HG03159 (cell line): Measurements from ENCODE around the gene EBF4.

Experiments used
- ATAC-seq: cut with Tn5 transposase; IDR thresholded peaks from one replicate; pipeline ENCODE4 v1.9.1; 2021; ENCODE audit warnings: mild to moderate bottlenecking, moderate library complexity; ENCODE audit not compliant: unreplicated experiment

The EBF4 gene

DNA sequence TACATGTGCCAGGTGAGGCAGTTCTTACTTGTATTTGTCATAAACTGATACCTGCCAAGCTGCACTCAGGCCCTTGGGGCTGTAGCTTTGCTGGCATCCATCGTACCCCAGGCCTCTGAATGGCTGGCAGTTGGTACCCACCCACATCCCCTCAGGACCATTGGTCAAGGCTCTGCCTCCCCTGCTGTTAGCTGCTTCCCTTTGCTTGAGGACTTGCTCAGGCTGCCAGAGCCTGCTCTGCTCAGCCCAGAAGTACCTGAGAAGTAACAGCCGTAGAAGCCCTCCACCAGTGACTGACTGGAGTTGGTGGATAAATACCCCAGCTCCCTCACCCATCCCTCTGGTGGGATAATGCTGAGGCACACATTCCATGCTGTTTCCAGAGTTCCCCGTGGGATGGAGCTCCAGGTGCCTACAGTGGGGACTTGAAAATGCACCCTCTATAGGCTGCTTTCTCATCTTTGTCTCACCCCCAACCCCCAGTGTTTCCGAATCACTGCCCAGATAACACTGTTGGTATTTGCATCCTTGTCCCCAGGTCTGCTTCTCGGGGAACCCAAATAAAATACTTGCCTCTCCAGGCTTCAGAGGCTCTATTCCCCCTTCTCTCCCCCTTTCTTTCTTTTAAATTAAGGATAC, 7.3 kb downstream of the EBF4 start:
- no peak for ATAC-seq

GRCh38 chr20:2700913-2701620, 8.5 kb downstream of the EBF4 start:
- ATAC-seq, result no peak

DNA sequence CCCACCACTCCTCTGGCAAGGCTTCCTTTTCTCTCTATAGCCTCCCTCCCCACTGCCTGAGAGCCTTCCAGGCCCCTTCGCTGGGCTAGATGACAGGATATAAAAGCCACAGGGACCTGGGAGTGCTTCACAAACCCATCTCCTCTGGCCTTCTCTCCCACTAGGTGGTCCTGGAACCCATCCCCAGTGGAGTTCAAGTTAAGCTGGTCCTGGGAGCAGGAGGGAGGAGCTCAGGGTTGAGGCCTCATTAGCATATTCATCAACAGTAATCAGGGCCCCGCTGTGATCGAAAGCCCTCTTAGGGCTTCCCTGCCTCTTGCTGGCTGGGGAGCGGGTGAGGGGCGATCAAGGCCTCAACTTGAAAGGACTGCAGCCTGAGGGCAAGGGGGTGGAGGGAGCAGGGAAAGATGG, 9.1 kb downstream of the EBF4 start:
- ATAC-seq, result no peak

- no peak for ATAC-seq
These were observed 11.3 kb downstream of the EBF4 start for GRCh38 chr20:2703716-2704475.

GRCh38 chr20:2705931-2706645, 13.5 kb downstream of the EBF4 start:
- no peak for ATAC-seq

DNA sequence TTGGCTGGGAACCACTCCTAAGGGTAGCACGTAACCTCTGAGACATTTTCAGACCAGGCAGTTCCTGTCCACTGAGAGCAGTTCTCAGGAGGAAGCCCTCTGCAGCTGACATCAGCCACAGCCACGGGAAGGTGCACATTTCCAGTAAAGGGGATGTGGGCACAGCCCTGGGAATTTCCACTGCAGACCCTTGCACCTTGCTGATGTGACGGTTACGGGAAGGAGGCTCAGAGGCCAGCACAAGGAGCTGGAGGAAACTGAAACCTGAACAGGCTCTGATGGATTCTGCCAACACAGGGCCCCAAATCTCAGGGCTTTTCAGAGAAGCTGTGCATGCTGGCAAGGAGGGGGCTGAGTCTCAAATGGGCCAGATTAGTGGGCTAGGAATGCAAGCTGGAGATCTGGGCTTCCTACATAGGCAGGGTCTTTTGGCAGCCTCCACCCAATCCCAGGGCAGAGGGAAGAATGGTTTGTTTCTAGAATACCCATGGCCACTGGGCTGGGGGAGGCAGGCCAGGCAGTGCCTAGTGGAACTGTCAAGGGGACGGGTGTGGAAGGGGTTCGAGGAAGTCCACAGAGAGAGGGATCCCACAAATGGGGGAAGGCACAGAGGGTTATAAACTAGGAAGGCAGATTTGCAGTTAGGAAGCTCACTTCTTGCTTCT, 14.2 kb downstream of the EBF4 start:
- ATAC-seq, result no peak

DNA sequence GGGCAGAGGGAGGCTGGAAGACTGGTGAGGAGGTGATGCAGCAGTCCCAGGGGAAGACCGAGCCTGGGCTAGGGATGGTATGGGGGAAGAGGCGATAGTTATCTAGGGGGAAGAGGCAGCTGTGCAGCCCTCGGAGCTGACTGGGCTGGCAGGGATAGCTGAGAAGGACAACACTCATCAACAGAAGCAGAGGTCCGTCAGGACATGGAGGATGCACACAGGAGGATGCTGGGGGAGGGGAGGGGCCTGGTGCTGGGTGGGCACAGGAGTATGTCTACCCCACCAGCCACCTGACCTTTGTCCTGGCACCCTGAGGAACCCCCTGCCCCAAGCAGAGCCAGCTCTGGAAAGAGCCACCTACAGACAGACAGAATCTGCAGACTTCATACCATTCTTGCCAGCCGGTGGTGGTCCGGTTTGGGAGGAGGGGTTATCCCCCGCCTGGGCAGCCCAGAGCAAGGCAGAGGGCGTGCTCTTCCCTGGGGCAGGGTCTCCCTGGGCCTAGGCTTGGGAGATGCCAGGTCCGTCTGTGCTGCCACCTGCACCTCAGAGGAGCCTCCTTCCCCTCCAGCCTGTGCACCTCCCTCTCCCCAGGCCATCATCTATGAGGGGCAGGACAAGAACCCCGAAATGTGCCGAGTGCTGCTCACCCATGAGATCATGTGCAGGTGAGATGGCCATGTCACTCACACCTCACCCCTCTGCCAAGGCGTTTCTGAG, 14.9 kb downstream of the EBF4 start:
- no peak for ATAC-seq

- no peak for ATAC-seq
These were observed 15.5 kb downstream of the EBF4 start for GRCh38 chr20:2708073-2708415.

DNA sequence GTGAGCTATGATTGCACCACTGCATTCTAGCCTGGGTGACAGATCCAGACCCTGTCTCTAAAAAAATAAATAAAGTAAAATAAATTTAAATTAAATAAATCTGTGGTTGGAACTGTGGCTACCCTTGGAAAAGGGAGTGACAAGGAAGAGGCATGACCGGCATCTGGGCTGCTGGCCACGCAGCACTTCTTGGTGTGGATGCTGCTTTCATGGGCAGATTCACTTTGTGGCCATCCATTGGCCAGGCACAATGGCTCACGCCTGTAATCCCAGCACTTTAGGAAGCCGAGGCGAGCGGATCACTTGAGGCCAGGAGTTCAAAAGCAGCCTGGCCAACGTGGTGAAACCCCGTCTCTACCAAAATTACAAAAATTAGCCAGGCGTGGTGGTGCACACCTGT, 16.1 kb downstream of the EBF4 start:
- no peak for ATAC-seq

- ATAC-seq, result no peak
These were observed 16.8 kb downstream of the EBF4 start for GRCh38 chr20:2709205-2709981.

DNA sequence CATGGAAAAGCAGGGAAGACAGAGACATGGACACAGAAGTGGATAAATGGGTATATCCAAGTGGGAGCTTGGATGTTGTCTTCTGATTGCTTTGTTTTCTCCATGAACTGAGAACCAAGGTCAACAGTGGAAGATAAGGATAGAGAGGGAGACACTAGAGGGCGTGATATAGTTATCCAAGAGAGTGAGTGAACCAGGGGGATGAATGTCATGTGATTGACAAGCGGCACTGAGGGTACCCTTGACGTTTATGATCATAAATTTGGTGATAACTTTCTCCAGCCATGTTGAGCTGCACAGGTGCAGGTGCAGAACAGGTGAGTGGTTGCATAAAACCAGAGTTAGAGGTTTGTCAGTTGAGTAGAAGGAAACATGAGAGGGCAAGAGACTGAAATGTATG, 20.7 kb downstream of the EBF4 start:
- no peak for ATAC-seq

- no peak for ATAC-seq
These were observed 36.7 kb downstream of the EBF4 start for GRCh38 chr20:2729251-2729713.

GRCh38 chr20:2729791-2730190, 37.2 kb downstream of the EBF4 start:
- ATAC-seq, result no peak

GRCh38 chr20:2734899-2735298, 42.3 kb downstream of the EBF4 start:
- ATAC-seq, result no peak

GRCh38 chr20:2736441-2736840, 43.9 kb downstream of the EBF4 start:
- ATAC-seq, result no peak

DNA sequence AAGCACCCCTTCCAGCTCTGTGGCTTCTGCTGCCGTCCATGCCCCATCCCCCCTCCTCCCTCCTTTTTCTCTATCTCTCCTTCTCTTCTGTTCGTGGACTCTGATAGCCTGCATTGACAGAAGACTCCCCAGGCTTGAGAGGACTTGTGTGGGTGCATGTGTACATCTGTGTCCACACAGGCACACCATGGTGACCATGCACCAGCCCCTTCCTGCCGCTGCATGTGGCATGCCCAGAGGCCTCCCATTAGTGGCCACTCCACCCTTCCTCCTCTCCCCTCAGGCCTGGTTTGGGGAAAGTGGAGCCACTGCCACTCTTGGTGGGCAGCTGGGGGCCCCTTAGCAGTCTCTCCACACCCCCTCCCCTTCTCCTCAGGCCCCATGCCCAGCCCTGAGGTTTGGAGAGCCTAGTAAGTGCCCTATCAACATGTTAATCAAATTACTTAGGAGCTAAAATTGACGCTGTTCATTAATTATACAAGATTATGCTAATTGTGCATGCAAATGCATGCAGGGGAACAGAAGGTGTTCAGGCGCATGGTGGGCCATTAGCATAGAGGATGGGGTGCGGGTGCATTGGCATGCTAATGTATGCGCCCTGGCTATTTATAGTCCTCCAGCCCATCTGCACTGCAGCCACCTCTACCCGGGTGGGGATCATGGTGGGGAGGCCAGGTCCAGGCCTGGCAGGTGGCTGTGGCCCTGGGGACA, 45.9 kb downstream of the EBF4 start:
- ATAC-seq, result no peak

DNA sequence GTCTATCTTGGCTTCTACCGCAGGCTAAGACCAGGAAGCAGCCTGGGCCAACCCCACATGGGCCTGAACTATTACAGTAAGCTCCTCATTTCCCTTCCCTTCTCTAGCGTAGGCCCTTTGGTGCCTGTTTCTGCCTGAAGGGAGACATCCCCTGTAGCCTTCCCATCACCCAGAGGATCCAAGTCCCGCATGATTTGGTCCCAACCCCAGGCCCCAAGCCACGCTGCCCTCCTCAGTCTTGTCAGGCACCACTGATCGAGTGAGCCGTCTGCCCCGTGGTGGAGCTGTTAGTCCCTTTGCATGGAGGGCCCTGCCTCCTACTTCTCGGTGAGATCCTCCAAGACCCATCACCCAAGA, 46.4 kb downstream of the EBF4 start:
- ATAC-seq, result no peak

- no peak for ATAC-seq
These were observed 48.1 kb downstream of the EBF4 start for GRCh38 chr20:2740702-2741101.

GRCh38 chr20:2741463-2741862, 48.9 kb downstream of the EBF4 start:
- no peak for ATAC-seq
